ENCODE data around the gene SIM2.

SIM2 gene

GRCh38 chr21:36716836-36717235, 17.9 kb downstream of the SIM2 start:
- DNase-seq (ENCODE audit: low read depth): no peak

- DNase-seq (ENCODE audit: low read depth): no peak
These were observed 19.1 kb downstream of the SIM2 start for GRCh38 chr21:36717976-36718375.

DNA sequence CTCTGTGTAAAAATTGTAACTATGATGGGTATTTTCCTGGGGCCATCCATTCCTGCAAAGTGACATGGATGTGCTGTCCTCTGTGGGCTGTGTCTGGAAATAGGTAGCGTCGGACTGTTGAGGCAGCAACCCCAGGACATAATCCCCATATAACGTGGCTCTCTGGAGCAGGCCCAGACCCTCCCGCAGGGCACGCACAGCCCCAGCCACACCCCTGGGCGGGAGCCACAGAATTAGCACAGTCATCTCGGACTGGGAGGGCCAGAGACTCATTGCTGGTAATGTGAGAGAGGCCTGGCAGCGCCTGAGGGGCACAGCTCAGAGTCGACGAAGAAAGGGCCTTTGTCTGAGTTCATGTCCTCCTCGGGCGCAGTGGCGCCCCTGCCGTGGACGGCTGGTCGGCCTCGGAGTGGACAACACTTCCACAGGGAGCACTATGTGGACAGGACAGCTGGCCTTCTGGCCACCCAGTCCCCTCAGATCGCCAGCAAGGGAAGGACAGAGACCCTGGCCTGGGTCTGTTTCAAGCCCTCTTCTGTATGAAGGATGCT, 20.1 kb downstream of the SIM2 start:
- no peak for DNase-seq (ENCODE audit: low read depth)

- no peak for DNase-seq (ENCODE audit: low read depth)
These were observed 20.7 kb downstream of the SIM2 start for GRCh38 chr21:36719614-36720013.

- DNase-seq (ENCODE audit: low read depth): no peak
These were observed 22.9 kb downstream of the SIM2 start for GRCh38 chr21:36721817-36722216.

DNA sequence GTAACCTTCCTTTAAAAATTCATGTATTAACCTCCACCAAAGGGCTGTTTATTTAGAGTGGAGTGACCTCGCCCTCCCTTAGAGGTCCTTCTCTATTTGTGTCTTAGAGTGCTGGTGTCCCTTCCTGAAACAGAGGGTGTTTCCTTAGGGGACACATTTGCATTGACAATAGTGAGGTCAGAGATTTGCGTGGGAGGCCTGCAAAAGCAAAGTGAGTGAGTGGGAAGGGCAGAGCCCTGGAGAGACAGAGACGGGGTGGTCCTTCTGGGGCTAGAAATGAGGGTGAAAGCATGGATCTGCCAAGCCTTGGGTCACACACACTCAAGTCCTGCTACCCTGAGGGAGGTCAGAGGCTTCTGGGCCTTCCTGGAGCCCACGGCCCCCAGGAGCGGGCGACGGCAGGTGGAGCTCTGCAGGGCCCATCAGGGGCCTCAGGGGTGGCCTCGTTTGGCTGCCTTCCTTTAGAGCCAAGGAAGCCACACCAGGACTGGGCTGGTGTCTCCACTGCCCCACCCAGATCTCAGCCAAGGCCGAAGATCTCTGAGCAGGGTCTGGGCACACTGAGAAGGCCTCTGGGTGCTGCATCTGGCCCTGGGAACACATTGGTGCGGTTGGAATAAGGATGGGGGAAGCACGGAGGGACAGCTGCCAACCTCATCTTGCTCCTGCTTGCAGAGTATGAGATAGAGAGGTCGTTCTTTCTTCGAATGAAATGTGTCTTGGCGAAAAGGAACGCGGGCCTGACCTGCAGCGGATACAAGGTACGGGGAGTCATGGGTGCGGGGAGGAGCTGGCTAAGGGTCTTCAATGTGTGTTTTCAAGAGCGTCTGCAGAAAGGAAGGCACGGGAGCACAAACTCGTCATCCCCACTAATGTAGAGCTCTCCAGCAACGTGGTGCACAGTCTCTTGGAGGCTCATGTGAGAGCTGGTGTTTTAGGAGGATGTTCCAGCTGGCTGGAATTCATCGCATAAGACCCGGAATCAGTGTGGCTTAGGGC, 23.8 kb downstream of the SIM2 start:
- no peak for DNase-seq (ENCODE audit: low read depth)

GRCh38 chr21:36723371-36723881, 24.5 kb downstream of the SIM2 start:
- DNase-seq (ENCODE audit: low read depth): no peak

DNA sequence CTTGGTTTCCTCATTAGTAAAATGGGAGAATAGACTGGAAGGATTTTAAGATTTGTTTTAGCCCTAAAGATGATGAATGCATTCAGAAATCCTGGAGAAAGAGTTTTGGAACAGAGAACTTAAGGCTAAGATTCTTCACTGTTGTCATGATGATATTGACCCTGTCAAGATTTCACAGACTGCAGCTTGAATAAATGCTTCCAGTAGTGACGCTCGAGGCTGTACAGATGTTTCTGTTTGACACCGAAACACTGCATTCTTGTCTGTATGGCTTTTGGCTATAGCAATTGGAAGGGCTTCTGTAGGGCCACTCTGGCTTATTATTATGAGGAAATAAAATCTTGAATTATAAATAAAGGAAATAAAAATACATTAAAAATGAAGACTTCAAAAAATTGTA, 25.7 kb downstream of the SIM2 start:
- DNase-seq (ENCODE audit: low read depth): no peak

DNA sequence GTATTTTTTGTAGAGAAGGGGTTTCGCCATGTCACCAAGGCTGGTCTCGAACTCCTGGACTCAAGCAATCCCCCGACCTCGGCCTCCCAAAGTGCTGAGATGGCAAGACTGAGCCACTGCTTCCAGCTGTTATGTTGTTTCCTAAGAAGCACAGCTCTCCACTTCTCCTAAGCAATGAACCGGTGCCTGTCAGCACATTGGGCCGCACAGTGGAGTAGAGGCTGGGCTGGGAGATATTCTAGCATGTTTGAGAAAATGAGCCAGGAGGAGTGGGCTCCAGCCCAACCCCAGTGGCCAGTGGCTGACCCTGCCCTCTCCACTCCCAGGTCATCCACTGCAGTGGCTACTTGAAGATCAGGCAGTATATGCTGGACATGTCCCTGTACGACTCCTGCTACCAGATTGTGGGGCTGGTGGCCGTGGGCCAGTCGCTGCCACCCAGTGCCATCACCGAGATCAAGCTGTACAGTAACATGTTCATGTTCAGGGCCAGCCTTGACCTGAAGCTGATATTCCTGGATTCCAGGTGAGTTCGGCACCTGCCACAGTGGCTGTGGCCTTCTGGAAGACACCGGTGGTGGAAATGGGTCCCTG, 27.0 kb downstream of the SIM2 start:
- DNase-seq (ENCODE audit: low read depth): no peak

DNA sequence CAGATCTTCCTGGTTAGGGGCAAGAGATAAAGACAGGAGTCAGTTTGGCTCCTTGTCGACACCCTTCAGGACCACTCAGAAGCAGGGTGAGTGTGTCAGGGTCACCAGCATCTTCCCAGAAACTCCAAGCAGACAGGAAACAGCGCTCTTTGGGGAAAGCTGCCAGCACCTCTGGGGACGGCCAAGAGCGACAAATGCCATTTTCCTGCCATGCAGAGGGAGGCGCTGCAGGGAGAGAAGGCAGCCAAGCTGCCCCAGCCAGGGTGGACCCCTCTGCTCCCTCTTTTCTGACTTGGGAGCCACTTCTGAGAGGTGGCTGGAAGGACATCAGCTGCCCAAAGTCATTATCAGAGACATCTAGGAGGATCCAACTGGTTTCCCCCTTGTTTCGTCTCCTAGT, 29.0 kb downstream of the SIM2 start:
- no peak for DNase-seq (ENCODE audit: low read depth)

DNA sequence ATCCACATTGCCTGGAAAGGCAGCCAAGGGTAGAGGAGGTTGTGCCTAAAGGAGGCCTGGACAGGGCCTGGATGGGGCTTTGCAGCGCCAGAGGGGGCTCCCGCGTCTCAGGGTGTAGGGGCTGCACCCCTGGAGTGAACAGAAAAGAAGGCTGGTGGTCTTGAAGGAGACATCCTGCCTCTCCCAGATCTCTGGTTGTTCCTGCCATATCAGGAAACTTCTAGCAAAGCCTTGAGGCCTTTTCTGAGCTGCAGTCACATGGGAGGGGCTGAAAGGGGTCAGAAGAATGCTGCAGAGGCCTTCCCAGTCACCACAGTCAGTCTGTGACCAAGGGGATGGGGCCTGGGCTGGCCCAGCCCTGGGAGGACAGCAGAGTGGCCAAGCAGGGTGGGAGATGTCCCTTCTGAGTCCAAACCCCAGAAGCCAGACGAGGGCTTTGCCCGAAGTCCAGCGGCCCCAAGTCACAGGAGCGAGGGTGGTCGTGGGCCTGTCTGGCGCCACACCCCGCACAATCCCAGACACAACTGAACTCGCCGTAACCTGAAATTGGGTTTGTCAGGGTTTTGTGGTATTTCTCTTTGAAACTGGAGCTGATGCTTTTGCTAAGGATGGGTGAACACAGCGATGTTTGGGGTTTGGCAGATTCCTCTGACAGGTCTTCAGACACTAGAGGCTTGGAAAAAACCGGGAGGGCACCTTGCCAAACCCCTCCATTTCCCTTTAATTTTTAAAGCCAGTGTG, 29.6 kb downstream of the SIM2 start:
- DNase-seq (ENCODE audit: low read depth): no peak

GRCh38 chr21:36729310-36729970, 30.5 kb downstream of the SIM2 start:
- DNase-seq (ENCODE audit: low read depth): no peak

GRCh38 chr21:36730291-36731281, 31.7 kb downstream of the SIM2 start:
- no peak for DNase-seq (ENCODE audit: low read depth)

DNA sequence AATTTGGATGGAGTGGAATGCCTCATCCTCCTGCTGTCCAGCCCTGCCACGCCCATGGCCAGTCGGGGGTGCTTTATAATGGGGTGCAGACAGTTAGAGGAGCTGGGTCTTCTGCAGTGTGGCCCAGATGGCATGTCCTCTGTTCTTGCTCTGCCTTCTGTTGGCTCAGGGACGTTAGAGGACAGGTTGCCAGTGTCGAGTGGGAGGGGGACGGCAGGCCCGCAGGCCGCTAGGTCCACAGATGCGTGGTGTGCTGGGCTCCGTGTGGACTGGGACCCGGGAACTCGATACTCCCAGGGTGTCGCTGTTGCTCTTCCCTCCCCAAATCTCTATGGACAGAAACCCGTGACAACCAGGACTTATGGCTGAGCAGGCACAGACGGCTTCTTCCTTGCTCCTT, 33.3 kb downstream of the SIM2 start:
- no peak for DNase-seq (ENCODE audit: low read depth)

DNA sequence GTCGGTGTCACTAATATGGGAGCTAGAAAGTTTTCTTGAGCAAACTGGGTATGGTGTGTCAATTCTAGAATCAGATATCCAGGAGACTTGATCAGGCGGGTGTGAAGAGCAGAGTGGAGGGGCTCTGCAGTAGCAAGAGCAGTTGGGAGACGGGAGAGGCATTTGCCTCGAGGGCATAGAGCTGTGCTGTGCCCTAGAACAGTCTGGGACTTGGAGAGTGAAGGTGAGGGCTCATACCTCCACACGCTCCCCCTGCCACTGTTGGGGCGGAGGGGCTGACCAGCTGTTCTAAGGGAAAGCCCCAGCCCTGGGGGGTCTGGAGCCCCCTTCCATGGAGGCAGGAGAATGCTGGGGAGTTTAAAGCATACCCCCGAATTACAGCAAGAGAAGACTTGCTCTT, 33.8 kb downstream of the SIM2 start:
- DNase-seq (ENCODE audit: low read depth): no peak

- DNase-seq (ENCODE audit: low read depth): no peak
These were observed 34.9 kb downstream of the SIM2 start for GRCh38 chr21:36733857-36734256.

GRCh38 chr21:36734367-36735200, 35.7 kb downstream of the SIM2 start:
- no peak for DNase-seq (ENCODE audit: low read depth)

- no peak for DNase-seq (ENCODE audit: low read depth)
These were observed 36.2 kb downstream of the SIM2 start for GRCh38 chr21:36735201-36735515.

DNA sequence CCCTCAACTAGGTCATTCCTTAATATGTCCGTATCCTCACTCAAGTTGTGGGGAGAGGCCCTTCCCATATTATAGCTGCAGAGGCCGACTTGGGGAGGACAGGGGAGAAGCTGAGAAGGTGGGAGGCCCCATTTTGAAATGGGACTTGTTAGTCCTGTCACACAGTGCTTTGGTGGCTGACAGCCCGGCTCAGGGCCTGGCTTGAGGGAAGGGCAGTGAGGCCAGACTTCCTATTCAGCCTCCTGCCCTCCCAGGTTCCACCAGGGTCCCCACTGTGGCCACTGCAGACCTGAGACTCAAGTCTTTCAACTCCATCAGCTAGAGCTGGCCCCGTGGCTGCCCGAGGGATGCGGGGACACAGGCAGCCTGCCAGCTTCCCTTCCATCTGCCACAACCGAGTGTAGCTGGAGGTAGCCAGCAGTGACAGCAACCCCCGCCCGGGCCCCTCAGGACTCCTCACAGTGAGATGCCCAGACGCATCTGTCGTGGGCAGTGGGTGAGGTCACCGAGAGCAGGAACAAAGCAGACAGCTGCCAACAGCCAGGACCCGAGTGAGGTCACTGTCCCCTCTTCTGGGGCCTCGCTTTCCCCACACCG, 36.9 kb downstream of the SIM2 start:
- DNase-seq (ENCODE audit: low read depth): no peak

Measured in stimulated activated CD8-positive, alpha-beta memory T cell treated with anti-CD3 and anti-CD28 coated beads, Interleukin-7, amount 100 ng/mL, for 24 hours (primary cell).